GM18868 (cell line): ENCODE measurements around the gene TFAP2A.

Experiments used
- ATAC-seq: cut with Tn5 transposase; IDR thresholded peaks from one replicate; pipeline ENCODE4 v1.9.1; 2021; ENCODE audit warnings: mild to moderate bottlenecking, moderate library complexity; ENCODE audit not compliant: unreplicated experiment

TFAP2A gene

GRCh38 chr6:10414756-10415616 lies at the start of gene TFAP2A:
TSS of gene TFAP2A (minus strand) at chr6:10415074. CDS start at chr6:10414991, 83 bp downstream.
- ATAC-seq = no peak

- ATAC-seq = no peak
These were observed 48.9 kb upstream of the TFAP2A start for GRCh38 chr6:10463491-10464481.

- ATAC-seq = no peak
These were observed 48.2 kb upstream of the TFAP2A start for GRCh38 chr6:10463040-10463439.

GRCh38 chr6:10461850-10462249 lies 47.0 kb upstream of the TFAP2A start:
- no peak for ATAC-seq

GRCh38 chr6:10460096-10460495 lies 45.2 kb upstream of the TFAP2A start:
- ATAC-seq = peak; percentile 95

- ATAC-seq = no peak
These were observed 43.4 kb upstream of the TFAP2A start for GRCh38 chr6:10458287-10458686.

- ATAC-seq = no peak
These were observed 38.7 kb upstream of the TFAP2A start for GRCh38 chr6:10453596-10453995.

- ATAC-seq = no peak
These were observed 37.1 kb upstream of the TFAP2A start for GRCh38 chr6:10451828-10452509.

- no peak for ATAC-seq
These were observed 36.5 kb upstream of the TFAP2A start for GRCh38 chr6:10451394-10451793.

GRCh38 chr6:10449751-10450150 lies 34.9 kb upstream of the TFAP2A start:
- no peak for ATAC-seq

GRCh38 chr6:10448096-10448495 lies 33.2 kb upstream of the TFAP2A start:
- ATAC-seq = no peak

GRCh38 chr6:10446548-10446947 lies 31.7 kb upstream of the TFAP2A start:
- ATAC-seq = no peak

GRCh38 chr6:10441655-10442009 lies 26.8 kb upstream of the TFAP2A start:
- no peak for ATAC-seq

- ATAC-seq = no peak
These were observed 26.3 kb upstream of the TFAP2A start for GRCh38 chr6:10441004-10441654.

- no peak for ATAC-seq
These were observed 23.0 kb upstream of the TFAP2A start for GRCh38 chr6:10437891-10438290.

GRCh38 chr6:10434235-10434634 lies 19.4 kb upstream of the TFAP2A start:
- no peak for ATAC-seq

GRCh38 chr6:10433322-10433721 lies 18.4 kb upstream of the TFAP2A start:
- no peak for ATAC-seq

GRCh38 chr6:10431423-10432164 lies 16.7 kb upstream of the TFAP2A start:
- ATAC-seq = no peak

GRCh38 chr6:10429638-10430427 lies 15.0 kb upstream of the TFAP2A start:
- peak; percentile 52 for ATAC-seq
